ENCODE results near the gene SCN2B. TPM values are rescaled to one million over a fixed set of nuclear protein-coding genes. Genes with fewer than 3 reads are reported as not detected.

Gene SCN2B
- polyA plus RNA-seq, 4 donors: under 0.01 to 2.3 (median 1.0) TPM; not detected in 1

GRCh38 chr11:118152020-118152551 lies 24.4 kb downstream of the SCN2B start:
- no peaks in the 10 kb centered on the region for H3K36me3 ChIP-seq (ENCODE audit: control insufficient read depth in 3 of 3, insufficient read depth in 2 of 3, low read depth in 1 of 3, low read length in 3 of 3)

GRCh38 chr11:118151431-118151830 lies 25.0 kb downstream of the SCN2B start:
- no peak overlapping the region for H3K27ac ChIP-seq (ENCODE audit: low read depth in 1 of 3, low read length in 2 of 3)
- H3K36me3 ChIP-seq (ENCODE audit: control insufficient read depth in 3 of 3, insufficient read depth in 2 of 3, low read depth in 1 of 3, low read length in 3 of 3): no peaks in the 10 kb centered on the region
- DNase-seq (no peak), FAIRE-seq (no peak)
- H3K4me3 ChIP-seq (ENCODE audit: low read depth in 1 of 3, low read length in 3 of 3): no peak overlapping the region
- WGBS, 3 donors: 31 to 48% (median 38%) methylated on average over 5 of the region's 5 CpGs
- peaks cover 11 to 90% (median 27%) of the 10 kb centered on the region in 3 donors for H3K27me3 ChIP-seq (ENCODE audit: control insufficient read depth in 3 of 3, insufficient read depth in 3 of 3, low read length in 3 of 3)
- H3K9me3 ChIP-seq (ENCODE audit: control insufficient read depth in 2 of 2, insufficient read depth in 1 of 2, low read depth in 1 of 2, low read length in 1 of 2): peaks cover 0 to 2% of the 10 kb centered on the region in 2 donors
- H3K4me1 ChIP-seq (ENCODE audit: control insufficient read depth in 3 of 3, insufficient read depth in 2 of 3, low read depth in 1 of 3, low read length in 2 of 3): peaks cover 0 to 39% (median 2%) of the 10 kb centered on the region in 3 donors

More at GRCh38 chr11:118152020-118152551, 24.4 kb downstream of the SCN2B start:
- Histone ChIP-seq H3K27me3 (ENCODE audit: control insufficient read depth in 3 of 3, insufficient read depth in 3 of 3, low read length in 3 of 3) (peaks cover 11 to 90% (median 32%) of the 10 kb centered on the region in 3 donors), H3K4me1 (ENCODE audit: control insufficient read depth in 3 of 3, insufficient read depth in 2 of 3, low read depth in 1 of 3, low read length in 2 of 3) (peaks cover 0 to 46% (median 2%) of the 10 kb centered on the region in 3 donors), H3K4me3 (ENCODE audit: low read depth in 1 of 3, low read length in 3 of 3) (peak overlapping the region in 2 of 3 donors; percentile 37 to 43), H3K9me3 (ENCODE audit: control insufficient read depth in 2 of 2, insufficient read depth in 1 of 2, low read depth in 1 of 2, low read length in 1 of 2) (peaks cover 0 to 4% of the 10 kb centered on the region in 2 donors), H3K27ac (ENCODE audit: low read depth in 1 of 3, low read length in 2 of 3) (no peak overlapping the region)
- 16 to 23% (median 22%) methylated on average over 15 to 16 of the region's 16 CpGs for WGBS, 3 donors
- DNase-seq (no peak), FAIRE-seq (no peak)

- Histone ChIP-seq H3K9me3 (ENCODE audit: control insufficient read depth in 2 of 2, insufficient read depth in 1 of 2, low read depth in 1 of 2, low read length in 1 of 2) (no peaks in the 10 kb centered on the region), H3K4me1 (ENCODE audit: control insufficient read depth in 3 of 3, insufficient read depth in 2 of 3, low read depth in 1 of 3, low read length in 2 of 3) (peaks cover 0 to 22% (median 2%) of the 10 kb centered on the region in 3 donors), H3K27ac (ENCODE audit: low read depth in 1 of 3, low read length in 2 of 3) (no peak overlapping the region), H3K36me3 (ENCODE audit: control insufficient read depth in 3 of 3, insufficient read depth in 2 of 3, low read depth in 1 of 3, low read length in 3 of 3) (no peaks in the 10 kb centered on the region), H3K4me3 (ENCODE audit: low read depth in 1 of 3, low read length in 3 of 3) (no peak overlapping the region), H3K27me3 (ENCODE audit: control insufficient read depth in 3 of 3, insufficient read depth in 3 of 3, low read length in 3 of 3) (peaks cover 11 to 78% (median 13%) of the 10 kb centered on the region in 3 donors)
- FAIRE-seq (no peak), DNase-seq (no peak)
- 69 to 92% (median 73%) methylated on average over 1 of the region's 1 CpG for whole genome bisulfite sequencing, 3 donors
Observed at GRCh38 chr11:118149493-118149892, 26.9 kb downstream of the SCN2B start.

GRCh38 chr11:118148856-118149255 lies 27.6 kb downstream of the SCN2B start:
- Histone ChIP-seq H3K36me3 (ENCODE audit: control insufficient read depth in 3 of 3, insufficient read depth in 2 of 3, low read depth in 1 of 3, low read length in 3 of 3) (no peaks in the 10 kb centered on the region), H3K27ac (ENCODE audit: low read depth in 1 of 3, low read length in 2 of 3) (no peak overlapping the region)
- FAIRE-seq: no peak

GRCh38 chr11:118148240-118148639 lies 28.2 kb downstream of the SCN2B start:
- WGBS, 3 donors: 86 to 87% (median 87%) methylated on average over 8 of the region's 8 CpGs
- FAIRE-seq: no peak

More at GRCh38 chr11:118148856-118149255, 27.6 kb downstream of the SCN2B start:
- H3K4me1 ChIP-seq (ENCODE audit: control insufficient read depth in 3 of 3, insufficient read depth in 2 of 3, low read depth in 1 of 3, low read length in 2 of 3): peaks cover 0 to 16% (median 2%) of the 10 kb centered on the region in 3 donors
- H3K27me3 ChIP-seq (ENCODE audit: control insufficient read depth in 3 of 3, insufficient read depth in 3 of 3, low read length in 3 of 3): peaks cover 7 to 78% (median 9%) of the 10 kb centered on the region in 3 donors
- 90 to 93% (median 91%) methylated on average over 2 of the region's 2 CpGs for WGBS, 3 donors
- DNase-seq: no peak
- H3K9me3 ChIP-seq (ENCODE audit: control insufficient read depth in 2 of 2, insufficient read depth in 1 of 2, low read depth in 1 of 2, low read length in 1 of 2): no peaks in the 10 kb centered on the region
- H3K4me3 ChIP-seq (ENCODE audit: low read depth in 1 of 3, low read length in 3 of 3): no peak overlapping the region

GRCh38 chr11:118147502-118147901 lies 28.9 kb downstream of the SCN2B start:
- 65 to 69% (median 68%) methylated on average over 3 of the region's 3 CpGs for WGBS, 3 donors
- Histone ChIP-seq H3K36me3 (ENCODE audit: control insufficient read depth in 3 of 3, insufficient read depth in 2 of 3, low read depth in 1 of 3, low read length in 3 of 3) (no peaks in the 10 kb centered on the region), H3K27ac (ENCODE audit: low read depth in 1 of 3, low read length in 2 of 3) (no peak overlapping the region), H3K27me3 (ENCODE audit: control insufficient read depth in 3 of 3, insufficient read depth in 3 of 3, low read length in 3 of 3) (peaks cover 4 to 78% (median 5%) of the 10 kb centered on the region in 3 donors), H3K4me1 (ENCODE audit: control insufficient read depth in 3 of 3, insufficient read depth in 2 of 3, low read depth in 1 of 3, low read length in 2 of 3) (peaks cover 0 to 5% (median 0%) of the 10 kb centered on the region in 3 donors), H3K9me3 (ENCODE audit: control insufficient read depth in 2 of 2, insufficient read depth in 1 of 2, low read depth in 1 of 2, low read length in 1 of 2) (no peaks in the 10 kb centered on the region), H3K4me3 (ENCODE audit: low read depth in 1 of 3, low read length in 3 of 3) (no peak overlapping the region)
- no peak for FAIRE-seq
- no peak for DNase-seq

More at GRCh38 chr11:118148240-118148639, 28.2 kb downstream of the SCN2B start:
- H3K27me3 ChIP-seq (ENCODE audit: control insufficient read depth in 3 of 3, insufficient read depth in 3 of 3, low read length in 3 of 3): peaks cover 4 to 77% (median 7%) of the 10 kb centered on the region in 3 donors
- no peaks in the 10 kb centered on the region for H3K36me3 ChIP-seq (ENCODE audit: control insufficient read depth in 3 of 3, insufficient read depth in 2 of 3, low read depth in 1 of 3, low read length in 3 of 3)
- H3K4me3 ChIP-seq (ENCODE audit: low read depth in 1 of 3, low read length in 3 of 3): no peak overlapping the region
- peaks cover 0 to 11% (median 2%) of the 10 kb centered on the region in 3 donors for H3K4me1 ChIP-seq (ENCODE audit: control insufficient read depth in 3 of 3, insufficient read depth in 2 of 3, low read depth in 1 of 3, low read length in 2 of 3)
- no peak for DNase-seq
- no peaks in the 10 kb centered on the region for H3K9me3 ChIP-seq (ENCODE audit: control insufficient read depth in 2 of 2, insufficient read depth in 1 of 2, low read depth in 1 of 2, low read length in 1 of 2)
- no peak overlapping the region for H3K27ac ChIP-seq (ENCODE audit: low read depth in 1 of 3, low read length in 2 of 3)

GRCh38 chr11:118146554-118146953 lies 29.9 kb downstream of the SCN2B start:
- 89 to 93% (median 91%) methylated on average over 6 of the region's 6 CpGs for WGBS, 3 donors
- Histone ChIP-seq H3K36me3 (ENCODE audit: control insufficient read depth in 3 of 3, insufficient read depth in 2 of 3, low read depth in 1 of 3, low read length in 3 of 3) (no peaks in the 10 kb centered on the region), H3K27me3 (ENCODE audit: control insufficient read depth in 3 of 3, insufficient read depth in 3 of 3, low read length in 3 of 3) (peaks cover 0 to 75% (median 1%) of the 10 kb centered on the region in 3 donors), H3K9me3 (ENCODE audit: control insufficient read depth in 2 of 2, insufficient read depth in 1 of 2, low read depth in 1 of 2, low read length in 1 of 2) (no peaks in the 10 kb centered on the region), H3K27ac (ENCODE audit: low read depth in 1 of 3, low read length in 2 of 3) (no peak overlapping the region), H3K4me1 (ENCODE audit: control insufficient read depth in 3 of 3, insufficient read depth in 2 of 3, low read depth in 1 of 3, low read length in 2 of 3) (no peaks in the 10 kb centered on the region), H3K4me3 (ENCODE audit: low read depth in 1 of 3, low read length in 3 of 3) (no peak overlapping the region)
- no peak for FAIRE-seq
- no peak for DNase-seq

- Histone ChIP-seq H3K9me3 (ENCODE audit: control insufficient read depth in 2 of 2, insufficient read depth in 1 of 2, low read depth in 1 of 2, low read length in 1 of 2) (no peaks in the 10 kb centered on the region), H3K36me3 (ENCODE audit: control insufficient read depth in 3 of 3, insufficient read depth in 2 of 3, low read depth in 1 of 3, low read length in 3 of 3) (no peaks in the 10 kb centered on the region), H3K27ac (ENCODE audit: low read depth in 1 of 3, low read length in 2 of 3) (no peak overlapping the region), H3K27me3 (ENCODE audit: control insufficient read depth in 3 of 3, insufficient read depth in 3 of 3, low read length in 3 of 3) (peaks cover 0 to 69% (median 1%) of the 10 kb centered on the region in 3 donors), H3K4me3 (ENCODE audit: low read depth in 1 of 3, low read length in 3 of 3) (peak overlapping the region; percentile 26 to 62 (median 40)), H3K4me1 (ENCODE audit: control insufficient read depth in 3 of 3, insufficient read depth in 2 of 3, low read depth in 1 of 3, low read length in 2 of 3) (no peaks in the 10 kb centered on the region)
- no peak for FAIRE-seq
- DNase-seq: peak; percentile 91 to 94
- WGBS, 3 donors: 1 to 2% (median 2%) methylated on average over 53 to 78 of the region's 78 CpGs
Observed at GRCh38 chr11:118145285-118146227, 30.9 kb downstream of the SCN2B start.
